Measurements from ENCODE around the gene CFAP161. TPM values are rescaled to one million over a fixed set of nuclear protein-coding genes. Genes with fewer than 3 reads are reported as not detected.
"Not testable (repeated sequence)": the region's sequence is repeated elsewhere in the genome, so short reads cannot be mapped to it uniquely, and the experiment has no call there.

CFAP161 gene
- total RNA-seq, 1 donor from 2014 or later: 0.71 TPM

- no peak for DNase-seq (ENCODE audit: low spot score)
Measured at GRCh38 chr15:81106560-81106959, 27.5 kb upstream of the CFAP161 start.

- no peak for DNase-seq (ENCODE audit: low spot score)
Measured at GRCh38 chr15:81107889-81108288, 26.2 kb upstream of the CFAP161 start.

- DNase-seq (ENCODE audit: low spot score): no peak
Measured at GRCh38 chr15:81108427-81108826, 25.6 kb upstream of the CFAP161 start.

GRCh38 chr15:81111018-81111417 is 23.1 kb upstream of the CFAP161 start:
- no peak for DNase-seq (ENCODE audit: low spot score)

GRCh38 chr15:81111510-81112470 is 22.3 kb upstream of the CFAP161 start:
- DNase-seq (ENCODE audit: low spot score): no peak

GRCh38 chr15:81113204-81113657 is 20.8 kb upstream of the CFAP161 start:
- no peak for DNase-seq (ENCODE audit: low spot score)

- no peak for DNase-seq (ENCODE audit: low spot score)
Measured at GRCh38 chr15:81113861-81114291, 20.2 kb upstream of the CFAP161 start.

GRCh38 chr15:81115054-81115939 is 18.8 kb upstream of the CFAP161 start:
- DNase-seq (ENCODE audit: low spot score): no peak

- no peak for DNase-seq (ENCODE audit: low spot score)
Measured at GRCh38 chr15:81117136-81117535, 16.9 kb upstream of the CFAP161 start.

GRCh38 chr15:81117581-81117980 is 16.5 kb upstream of the CFAP161 start:
- DNase-seq (ENCODE audit: low spot score): no peak

GRCh38 chr15:81118361-81118760 is 15.7 kb upstream of the CFAP161 start:
- no peak for DNase-seq (ENCODE audit: low spot score)

- no peak for DNase-seq (ENCODE audit: low spot score)
Measured at GRCh38 chr15:81120069-81120468, 14.0 kb upstream of the CFAP161 start.

GRCh38 chr15:81126892-81127291 is 7.2 kb upstream of the CFAP161 start:
- DNase-seq (ENCODE audit: low spot score): no peak

- not testable (repeated sequence) for DNase-seq (ENCODE audit: low spot score)
Measured at GRCh38 chr15:81141478-81141877, 7.4 kb downstream of the CFAP161 start.

GRCh38 chr15:81146006-81146405 is 11.9 kb downstream of the CFAP161 start:
- DNase-seq (ENCODE audit: low spot score): no peak

GRCh38 chr15:81146466-81146865 is 12.4 kb downstream of the CFAP161 start:
- no peak for DNase-seq (ENCODE audit: low spot score)

- DNase-seq (ENCODE audit: low spot score): no peak
Measured at GRCh38 chr15:81151389-81151788, 17.3 kb downstream of the CFAP161 start.

- no peak for DNase-seq (ENCODE audit: low spot score)
Measured at GRCh38 chr15:81152339-81152738, 18.3 kb downstream of the CFAP161 start.

GRCh38 chr15:81152799-81153198 is 18.7 kb downstream of the CFAP161 start:
- no peak for DNase-seq (ENCODE audit: low spot score)

- DNase-seq (ENCODE audit: low spot score): no peak
Measured at GRCh38 chr15:81155375-81156218, 21.5 kb downstream of the CFAP161 start.

GRCh38 chr15:81156324-81156723 is 22.3 kb downstream of the CFAP161 start:
- no peak for DNase-seq (ENCODE audit: low spot score)
